ENCODE measurements around the gene GSX1.
"Not testable (repeated sequence)": the region's sequence is repeated elsewhere in the genome, so short reads cannot be mapped to it uniquely, and the experiment has no call there.

Gene GSX1

DNA sequence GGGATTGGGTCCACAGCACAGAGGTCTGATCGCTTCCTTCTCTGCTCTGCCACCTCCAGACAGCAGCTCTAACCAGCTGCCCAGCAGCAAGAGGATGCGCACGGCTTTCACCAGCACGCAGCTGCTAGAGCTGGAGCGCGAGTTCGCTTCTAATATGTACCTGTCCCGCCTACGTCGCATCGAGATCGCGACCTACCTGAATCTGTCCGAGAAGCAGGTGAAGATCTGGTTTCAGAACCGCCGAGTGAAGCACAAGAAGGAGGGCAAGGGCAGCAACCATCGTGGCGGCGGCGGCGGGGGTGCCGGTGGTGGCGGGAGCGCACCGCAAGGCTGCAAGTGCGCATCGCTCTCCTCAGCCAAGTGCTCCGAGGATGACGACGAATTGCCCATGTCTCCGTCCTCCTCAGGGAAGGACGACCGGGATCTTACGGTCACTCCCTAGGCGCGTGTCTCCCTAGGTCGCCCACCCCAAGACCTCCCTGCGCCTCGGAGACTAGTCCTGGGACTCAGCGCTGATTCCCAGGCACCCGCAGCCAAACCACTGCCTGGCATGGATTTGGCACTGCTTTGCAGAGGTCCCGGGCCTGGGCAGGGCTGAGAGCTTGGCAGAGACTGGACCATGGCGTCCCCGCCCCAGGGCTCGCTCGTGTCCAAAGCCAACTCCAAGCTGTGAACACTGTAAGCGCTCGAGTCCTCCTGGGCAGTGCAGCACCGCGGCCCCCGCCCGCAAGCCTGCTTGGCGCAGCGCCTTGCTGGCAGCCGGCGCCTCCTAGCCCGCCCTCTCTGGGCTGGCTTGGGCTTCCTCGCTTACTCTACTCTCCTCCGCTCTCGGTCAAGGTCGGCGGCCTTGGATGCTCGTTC lies 1.5 kb downstream of the GSX1 start:
- DNase-seq (ENCODE audit: extremely low read depth in 1 of 2, low read depth in 1 of 2), result no peak

DNA sequence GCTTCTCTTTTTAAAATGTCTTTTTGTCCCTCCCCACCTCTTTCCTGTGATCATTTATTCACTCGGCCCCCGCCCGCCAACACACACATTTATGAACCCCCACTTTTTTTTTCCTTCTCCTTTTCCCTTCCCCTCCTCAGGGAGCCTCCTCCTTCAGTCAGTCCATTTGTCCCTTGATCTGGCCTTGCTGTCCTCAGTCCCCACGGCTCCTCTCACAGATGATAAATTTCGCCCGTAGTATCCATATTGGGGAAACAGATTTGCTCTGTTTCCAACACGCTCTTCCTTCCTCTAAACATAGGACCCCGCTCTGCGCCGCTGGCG lies 2.0 kb downstream of the GSX1 start:
- DNase-seq (ENCODE audit: extremely low read depth in 1 of 2, low read depth in 1 of 2), result no peak

DNA sequence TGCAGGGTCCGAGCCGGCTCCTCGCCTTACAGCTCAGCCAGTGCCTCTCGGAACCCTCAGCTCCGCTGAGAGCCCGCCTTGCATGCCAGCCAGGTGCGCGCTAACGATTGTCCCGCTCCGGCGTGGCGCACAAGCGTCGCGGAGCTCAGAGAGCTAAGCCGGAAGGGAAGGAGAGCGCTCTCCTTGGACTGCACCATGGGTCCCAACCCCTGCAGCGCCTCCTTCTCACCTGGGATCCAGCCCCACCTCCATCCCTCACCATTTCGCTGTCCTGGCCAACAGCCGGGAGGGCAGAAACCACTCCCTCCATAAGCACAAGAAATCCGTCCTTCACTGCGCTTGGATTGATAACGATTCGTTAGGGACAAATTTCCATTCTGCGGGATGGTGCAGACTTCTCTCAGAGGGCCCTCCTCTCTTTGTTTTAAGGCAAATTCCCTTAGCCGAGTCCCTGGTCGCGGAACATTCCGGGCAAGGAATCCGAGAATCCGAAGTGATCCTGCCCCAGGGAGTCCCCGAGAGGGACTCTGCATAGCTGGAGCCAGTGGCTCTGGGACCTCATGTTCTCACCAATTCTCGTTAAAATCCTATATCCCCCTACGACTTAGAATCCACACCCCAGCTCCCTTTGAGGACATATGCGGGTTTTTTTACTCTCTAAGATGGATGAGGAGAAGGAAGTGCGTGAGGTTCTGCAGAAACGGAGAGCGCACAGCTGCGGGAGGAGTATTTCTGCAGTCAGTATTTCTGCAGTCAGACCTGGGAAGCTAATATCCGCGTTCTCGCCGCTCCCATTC lies 2.8 kb downstream of the GSX1 start:
- DNase-seq (ENCODE audit: extremely low read depth in 1 of 2, low read depth in 1 of 2), result no peak

DNA sequence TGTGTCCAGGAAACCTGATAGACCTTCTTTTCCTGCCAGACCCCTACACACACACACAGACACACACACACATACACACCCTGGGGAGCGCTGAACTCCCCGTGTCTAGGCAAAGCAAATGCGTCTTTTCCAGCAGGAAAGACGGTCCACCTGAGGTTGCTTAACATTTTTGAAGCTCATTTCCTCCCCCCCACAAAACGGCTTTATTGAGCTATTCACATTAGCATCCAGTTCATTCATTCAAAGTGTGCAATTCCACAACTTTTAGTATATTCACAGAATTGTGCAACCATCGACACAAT lies 3.4 kb downstream of the GSX1 start:
- no peak for DNase-seq (ENCODE audit: extremely low read depth in 1 of 2, low read depth in 1 of 2)

DNA sequence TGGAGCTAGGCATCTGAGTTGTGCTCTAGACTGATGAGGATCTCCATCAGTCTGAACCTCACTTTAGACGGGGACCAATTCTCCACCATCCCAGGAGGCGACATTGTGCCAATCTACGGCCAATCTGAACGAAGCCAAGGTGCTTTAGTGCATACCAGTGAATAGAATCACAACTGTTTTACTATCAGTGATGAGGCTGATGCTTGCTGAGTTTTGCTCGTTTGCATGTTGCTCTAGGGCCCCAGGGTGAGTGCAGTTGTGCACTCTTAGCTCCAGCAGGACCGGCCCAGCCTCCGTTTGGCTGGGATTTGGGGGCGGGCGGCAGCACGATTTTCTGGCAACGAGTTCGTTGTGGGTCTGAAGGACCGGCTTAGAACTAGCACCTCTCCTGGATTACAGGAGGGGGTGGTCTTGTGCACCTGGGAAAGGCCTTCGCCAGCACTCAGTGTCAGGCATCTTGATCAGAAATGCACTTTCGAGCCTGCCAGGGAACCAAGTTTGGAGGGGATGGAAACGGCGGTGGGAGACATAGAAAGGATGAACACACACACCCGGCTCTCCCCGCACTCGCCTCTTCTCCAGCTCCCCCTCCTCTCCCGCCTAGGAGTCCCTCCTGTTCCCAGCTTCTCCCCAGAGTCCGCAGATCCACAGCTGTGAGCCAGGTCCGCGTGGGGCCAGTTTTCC lies 4.4 kb downstream of the GSX1 start:
- DNase-seq (ENCODE audit: extremely low read depth in 1 of 2, low read depth in 1 of 2), result no peak

DNA sequence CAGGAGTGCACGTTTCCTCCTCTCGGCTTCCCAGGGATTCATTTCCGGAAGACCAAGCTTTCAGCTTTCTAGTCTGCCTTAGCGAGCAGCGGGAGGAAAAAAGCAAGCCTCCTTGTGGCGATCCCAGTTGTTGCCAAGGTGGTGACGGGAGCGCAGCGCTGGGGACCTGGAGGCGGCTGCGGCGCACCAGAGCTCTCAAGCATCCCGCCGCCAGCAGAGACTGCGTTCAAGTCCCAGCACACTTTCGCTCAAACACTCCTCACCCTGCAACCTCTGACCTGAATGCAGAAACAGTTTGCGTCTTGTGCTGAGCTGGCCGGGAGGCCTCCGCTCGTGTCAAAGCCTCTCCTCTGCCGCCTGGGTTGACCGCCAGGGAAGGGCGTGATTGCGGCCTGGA lies 4.9 kb downstream of the GSX1 start:
- DNase-seq (ENCODE audit: extremely low read depth in 1 of 2, low read depth in 1 of 2), result no peak

DNA sequence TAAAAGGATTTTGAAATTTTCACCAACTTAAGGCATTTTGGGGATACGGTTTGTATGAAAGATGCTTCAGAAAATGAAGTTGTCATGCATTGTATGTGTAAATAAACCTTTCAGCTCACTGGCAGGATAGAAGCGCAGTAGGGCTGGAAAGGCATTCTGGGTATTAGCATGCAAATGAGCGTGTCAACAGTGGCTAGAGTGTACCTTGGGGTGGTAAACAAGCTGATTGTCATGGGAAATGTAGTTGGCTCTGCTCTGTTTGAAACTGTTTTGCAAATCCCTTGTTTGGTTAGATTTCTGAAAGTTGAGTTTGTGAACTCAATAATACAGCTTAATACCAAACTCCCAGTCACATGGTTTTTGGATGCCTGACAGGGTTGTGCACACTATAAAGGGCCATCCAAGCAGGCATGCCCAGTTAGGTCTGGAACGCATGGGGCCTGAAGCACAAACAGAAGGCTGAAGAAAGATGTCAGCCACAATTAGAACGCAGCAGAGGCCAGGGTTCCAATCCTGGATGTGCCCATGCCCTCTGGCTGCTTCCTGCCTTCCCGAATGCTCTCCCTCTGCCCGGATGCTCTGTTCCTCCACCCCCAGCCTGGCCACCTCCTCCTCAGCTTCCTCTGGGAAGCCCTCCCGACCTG lies 14.6 kb downstream of the GSX1 start:
- no peak for DNase-seq (ENCODE audit: extremely low read depth in 1 of 2, low read depth in 1 of 2)

DNA sequence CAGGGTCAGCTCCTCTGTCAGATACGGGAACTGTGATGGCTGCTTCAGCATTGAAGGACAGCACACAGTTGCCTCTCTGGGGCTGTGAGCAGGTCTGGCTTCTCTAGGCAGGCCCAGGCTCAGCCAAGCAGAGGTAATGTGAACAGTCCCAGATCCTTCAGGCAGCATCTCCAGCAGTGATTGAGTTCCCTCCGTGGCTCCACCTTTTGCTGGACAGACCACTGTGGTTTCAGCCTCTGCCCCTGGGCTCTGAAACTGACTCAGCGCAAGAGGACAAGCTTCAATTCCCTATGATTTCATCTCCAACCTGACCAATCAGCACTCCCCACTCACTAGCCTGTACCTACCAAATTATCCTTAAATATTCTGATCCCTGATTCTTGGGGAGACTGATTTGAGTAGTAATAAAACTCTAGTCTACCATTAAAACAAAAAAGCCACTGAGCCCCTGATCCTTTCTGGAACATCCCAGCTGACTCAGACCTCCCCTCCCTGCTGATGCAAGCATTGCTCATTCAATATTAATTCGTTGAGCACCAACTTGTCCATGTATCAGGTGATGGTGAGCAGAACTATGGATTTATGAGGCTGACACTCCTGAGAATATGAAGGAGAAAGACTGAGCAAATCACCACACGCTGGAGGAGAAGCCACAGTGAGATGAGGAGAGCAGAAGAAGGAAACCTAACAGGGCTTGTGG lies 16.7 kb downstream of the GSX1 start:
- no peak for DNase-seq (ENCODE audit: extremely low read depth in 1 of 2, low read depth in 1 of 2)

DNA sequence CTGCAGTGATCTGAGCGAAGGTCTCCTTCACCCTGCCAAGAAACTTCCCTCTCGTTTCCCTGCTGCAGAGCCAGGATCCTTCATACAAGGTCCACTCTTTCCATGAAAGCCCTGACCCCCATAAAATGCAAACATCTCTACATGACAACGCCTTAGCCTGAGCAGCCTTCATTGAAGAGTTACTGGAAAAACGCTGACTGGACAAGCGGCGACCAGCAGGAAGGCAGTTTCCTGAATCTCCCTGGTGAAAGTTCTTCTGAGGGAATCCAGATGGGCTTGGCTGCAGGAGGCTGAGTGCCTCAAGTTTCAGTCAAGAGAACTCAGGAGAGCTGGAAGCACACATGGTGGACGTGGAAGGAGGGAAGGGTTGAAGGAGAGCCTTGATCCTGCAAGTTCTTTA lies 17.7 kb downstream of the GSX1 start:
- DNase-seq (ENCODE audit: extremely low read depth in 1 of 2, low read depth in 1 of 2), result no peak

DNA sequence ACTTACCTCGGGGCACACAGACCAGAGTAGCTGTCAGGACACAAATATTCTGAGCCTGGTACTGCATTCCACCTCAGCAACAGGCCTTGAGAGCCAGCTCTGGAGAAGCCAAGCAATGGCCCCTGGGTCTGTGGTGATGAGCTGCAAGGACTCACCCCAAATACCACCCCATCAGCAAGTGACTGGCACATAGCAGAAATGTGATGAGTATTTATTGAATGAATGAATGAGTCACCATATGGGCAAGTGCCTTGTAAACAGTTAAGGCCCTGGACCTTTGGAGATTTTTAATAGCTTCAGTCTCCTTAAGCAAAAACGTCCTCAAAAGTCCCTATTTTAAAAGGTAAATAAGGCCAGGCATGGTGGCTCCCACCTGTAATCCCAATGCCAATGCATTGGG lies 18.2 kb downstream of the GSX1 start:
- DNase-seq (ENCODE audit: extremely low read depth in 1 of 2, low read depth in 1 of 2), result no peak

DNA sequence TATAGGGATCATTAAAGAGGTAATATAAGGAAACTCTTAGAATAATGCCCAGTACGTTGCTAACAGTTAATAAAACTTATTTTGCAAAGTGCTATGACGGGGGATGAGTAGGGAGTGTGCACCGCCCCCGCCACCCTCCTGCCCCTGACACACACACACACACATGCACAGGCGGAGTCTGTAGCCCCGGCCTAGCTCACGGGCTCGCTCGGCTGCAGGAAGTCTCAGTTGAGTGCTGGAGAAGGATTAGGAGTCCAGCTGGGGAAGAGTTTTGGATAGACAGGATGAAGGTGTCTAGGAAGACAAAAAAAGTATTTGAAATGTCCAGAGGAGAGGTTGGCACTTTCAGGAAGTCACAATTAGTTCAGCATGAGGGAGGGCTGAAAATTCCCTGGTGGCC lies 21.5 kb downstream of the GSX1 start:
- no peak for DNase-seq (ENCODE audit: extremely low read depth in 1 of 2, low read depth in 1 of 2)

DNA sequence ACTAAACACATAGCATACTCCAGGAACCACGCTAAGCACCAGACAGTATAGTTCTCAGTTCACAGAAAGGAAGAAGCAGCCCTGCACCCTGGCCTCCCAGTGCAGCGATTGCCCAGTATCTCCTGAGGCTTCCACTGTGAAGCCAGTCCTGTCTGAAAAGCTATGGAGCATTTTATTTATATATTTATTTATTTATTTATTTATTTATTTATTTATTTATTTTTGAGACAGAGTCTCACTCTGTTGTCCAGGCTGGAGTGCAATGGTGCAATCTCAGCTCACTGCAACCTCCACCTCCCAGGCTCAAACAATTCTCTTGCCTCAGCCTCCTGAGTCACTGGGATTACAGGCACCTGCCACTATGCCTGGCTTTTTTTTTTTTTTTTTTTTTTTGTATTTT lies 25.5 kb downstream of the GSX1 start:
- not testable (repeated sequence) for DNase-seq (ENCODE audit: extremely low read depth in 1 of 2, low read depth in 1 of 2)

DNA sequence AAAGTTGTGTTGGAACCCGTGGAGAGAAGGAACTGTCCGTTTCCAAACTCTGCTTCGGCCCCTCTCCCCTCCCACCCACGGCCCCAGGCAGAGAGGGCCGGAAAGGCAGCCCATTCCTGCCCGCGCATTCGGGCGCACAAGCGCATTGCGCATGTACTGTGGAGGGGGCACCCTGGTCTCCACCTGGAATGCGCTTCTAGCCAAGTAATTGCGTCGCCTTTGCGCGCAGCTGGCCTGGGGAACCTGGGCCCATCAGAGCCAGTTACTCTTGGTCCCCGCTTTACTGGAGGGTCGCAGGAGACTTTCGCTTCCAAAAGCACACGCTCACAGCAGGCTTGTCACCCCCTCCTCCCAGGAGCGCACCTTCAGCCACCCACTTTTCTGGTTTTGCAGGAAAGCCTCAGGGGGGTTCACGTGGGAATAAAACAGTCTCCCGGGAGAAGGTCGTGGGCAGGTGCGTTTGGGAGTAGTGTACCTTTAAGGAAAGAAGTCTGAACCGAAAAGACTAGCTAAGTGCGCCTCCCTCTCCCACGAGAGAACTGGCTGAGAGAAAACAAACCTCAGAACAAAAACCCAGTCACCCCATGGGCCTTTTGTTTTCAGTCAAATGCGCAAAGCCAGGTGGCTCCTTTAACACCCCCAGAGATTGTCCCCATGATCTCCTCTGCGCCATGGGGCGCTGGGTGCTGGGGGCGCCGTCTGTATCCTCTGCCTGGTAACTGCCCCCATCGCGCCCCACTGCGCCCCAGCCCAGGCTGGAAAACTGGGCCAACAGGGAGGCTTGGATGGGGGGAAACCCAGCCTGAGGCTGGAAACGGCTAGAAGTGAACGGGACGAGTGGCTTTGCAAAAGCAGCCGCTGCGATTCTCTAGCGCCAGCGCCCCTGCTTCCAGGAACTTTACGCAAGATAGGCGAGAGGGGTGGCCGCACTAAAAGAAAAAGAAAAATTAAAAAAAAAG lies 28.5 kb downstream of the GSX1 start:
- DNase-seq (ENCODE audit: extremely low read depth in 1 of 2, low read depth in 1 of 2), result no peak

DNA sequence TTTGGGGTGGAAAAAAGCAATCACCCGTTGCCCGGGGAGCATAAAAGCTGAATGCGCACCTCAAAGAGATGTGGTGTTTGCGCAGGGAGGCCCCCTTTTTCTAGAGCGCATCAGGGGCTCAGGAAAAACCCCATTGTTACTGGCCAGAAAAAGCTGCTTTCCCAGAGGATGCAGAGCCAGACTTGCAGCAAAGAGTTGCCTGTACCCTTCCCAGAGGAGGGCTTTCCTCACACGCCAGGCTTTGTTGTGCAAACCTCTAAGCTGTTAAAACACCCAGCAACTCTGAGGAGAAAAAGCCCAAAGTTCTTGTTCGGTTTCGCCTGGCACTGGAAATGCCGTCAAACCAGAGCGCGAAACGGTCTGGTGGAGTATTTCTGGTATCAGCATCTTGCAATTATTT lies 29.3 kb downstream of the GSX1 start:
- no peak for DNase-seq (ENCODE audit: extremely low read depth in 1 of 2, low read depth in 1 of 2)

DNA sequence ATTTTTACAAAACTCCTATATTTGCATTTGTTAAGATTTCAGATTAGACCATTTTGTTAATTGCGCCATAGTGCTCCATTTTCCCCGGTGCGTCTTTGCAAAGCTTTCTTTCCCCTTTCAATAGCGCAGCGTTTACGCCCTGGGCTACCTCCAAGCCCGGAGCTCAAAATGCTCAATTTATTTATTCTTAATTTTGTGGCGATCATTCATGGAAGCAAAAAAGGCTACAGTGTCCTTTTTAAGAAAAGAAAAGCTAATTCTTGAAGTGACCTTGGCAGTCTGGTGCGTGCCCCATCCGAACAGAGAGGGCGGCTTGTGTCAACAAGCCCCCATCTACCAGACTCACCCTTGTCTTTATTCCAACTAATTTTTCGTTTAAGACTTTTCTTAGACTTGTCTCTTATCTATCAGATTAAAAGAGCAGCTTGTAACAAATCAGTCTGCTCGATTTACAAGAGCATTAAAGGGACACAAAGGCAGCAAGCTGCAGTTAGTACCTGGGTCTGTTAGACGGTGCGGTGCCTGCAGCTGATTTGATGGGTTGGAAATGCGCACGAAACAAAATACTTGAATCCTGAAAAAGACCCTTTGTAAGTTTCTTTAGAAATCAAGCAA lies 30.1 kb downstream of the GSX1 start:
- no peak for DNase-seq (ENCODE audit: extremely low read depth in 1 of 2, low read depth in 1 of 2)

DNA sequence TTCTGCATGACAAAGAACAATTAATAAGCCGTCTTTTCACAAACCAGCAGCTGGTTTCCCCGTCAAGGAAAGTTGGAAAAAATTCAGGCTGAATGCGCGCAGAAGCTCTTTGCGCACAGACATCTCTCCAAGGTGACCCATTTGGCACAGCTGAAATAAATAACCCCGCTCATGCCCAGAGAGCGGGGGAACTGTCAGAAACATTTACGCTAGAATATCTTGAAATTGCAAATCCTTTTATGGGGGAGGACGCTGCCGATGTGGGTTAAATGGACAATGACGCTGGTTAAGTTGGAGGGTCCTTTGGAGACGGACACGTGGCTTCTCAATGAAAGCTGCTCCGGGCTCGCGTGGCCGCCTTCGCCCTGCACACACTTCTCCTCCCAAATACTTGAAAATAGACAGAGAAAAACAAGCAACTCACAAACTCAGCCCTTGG lies 30.6 kb downstream of the GSX1 start:
- no peak for DNase-seq (ENCODE audit: extremely low read depth in 1 of 2, low read depth in 1 of 2)

DNA sequence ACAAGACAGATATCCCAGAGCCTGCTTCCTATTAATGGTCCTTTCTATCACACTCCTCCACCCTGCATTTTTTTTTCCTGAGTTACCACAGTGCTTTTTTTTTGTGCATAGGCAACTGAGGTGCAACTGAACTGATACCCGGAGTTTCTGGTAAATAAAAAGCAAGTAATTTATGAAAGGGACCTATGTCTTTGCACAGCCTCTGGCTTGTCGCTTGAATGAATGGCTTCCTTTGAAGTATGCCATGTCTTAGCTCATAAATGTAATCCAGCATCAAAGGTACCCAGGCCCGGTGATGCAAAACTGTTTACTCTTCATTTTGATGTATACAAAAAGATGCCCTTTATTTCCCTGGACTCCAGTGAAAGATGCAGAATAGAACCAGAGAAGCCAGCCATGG lies 31.8 kb downstream of the GSX1 start:
- DNase-seq (ENCODE audit: extremely low read depth in 1 of 2, low read depth in 1 of 2), result no peak

DNA sequence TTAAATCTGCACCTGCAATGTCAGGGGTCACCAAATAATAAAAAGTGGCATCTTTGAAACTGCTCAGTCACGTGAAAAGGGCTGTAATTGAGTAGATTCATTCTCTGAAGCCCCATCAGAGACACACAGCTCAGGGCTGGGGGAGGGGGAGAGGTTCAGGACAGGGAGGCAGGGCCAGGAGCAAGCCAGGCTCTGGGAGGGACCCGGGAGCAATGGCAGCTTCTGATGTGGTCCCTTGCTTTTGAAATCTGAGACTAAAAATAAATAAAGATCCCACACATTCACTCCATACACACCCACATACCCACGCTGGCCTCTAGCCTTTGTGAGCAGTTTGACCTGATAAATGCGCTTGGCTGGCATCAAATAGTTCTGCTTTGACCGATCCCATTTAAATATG lies 32.8 kb downstream of the GSX1 start:
- DNase-seq (ENCODE audit: extremely low read depth in 1 of 2, low read depth in 1 of 2), result no peak

Measured in stimulated activated CD8-positive, alpha-beta memory T cell treated with anti-CD3 and anti-CD28 coated beads, Interleukin-7, amount 100 ng/mL, for 48 hours (primary cell).